Uterus (tissue), 2 donors: ENCODE data around the gene PRIMA1.

ENCODE experiments used
- POLR2A ChIP-seq, 2 donors: fragments of 450-650 bp; IDR thresholded peaks; one replicate each; pipeline ENCODE4 v1.6.1; 2016; ENCODE audit warnings: antibody characterized with exemption in 2 of 2, mild to moderate bottlenecking in 1 of 2, moderate library complexity in 1 of 2
- TF ChIP-seq, protein P1 (sequence below), 4 experiments: fragments of 200-600 bp in 2 of 4; fragments of 450-650 bp in 2 of 4; sonication (generic) in 2 of 4; IDR thresholded peaks; one replicate each; pipeline ENCODE4 v1.5.1; 2016 to 2019; ENCODE audit warnings: antibody characterized with exemption in 4 of 4, mild to moderate bottlenecking in 2 of 4, moderate library complexity in 1 of 4

DNA sequence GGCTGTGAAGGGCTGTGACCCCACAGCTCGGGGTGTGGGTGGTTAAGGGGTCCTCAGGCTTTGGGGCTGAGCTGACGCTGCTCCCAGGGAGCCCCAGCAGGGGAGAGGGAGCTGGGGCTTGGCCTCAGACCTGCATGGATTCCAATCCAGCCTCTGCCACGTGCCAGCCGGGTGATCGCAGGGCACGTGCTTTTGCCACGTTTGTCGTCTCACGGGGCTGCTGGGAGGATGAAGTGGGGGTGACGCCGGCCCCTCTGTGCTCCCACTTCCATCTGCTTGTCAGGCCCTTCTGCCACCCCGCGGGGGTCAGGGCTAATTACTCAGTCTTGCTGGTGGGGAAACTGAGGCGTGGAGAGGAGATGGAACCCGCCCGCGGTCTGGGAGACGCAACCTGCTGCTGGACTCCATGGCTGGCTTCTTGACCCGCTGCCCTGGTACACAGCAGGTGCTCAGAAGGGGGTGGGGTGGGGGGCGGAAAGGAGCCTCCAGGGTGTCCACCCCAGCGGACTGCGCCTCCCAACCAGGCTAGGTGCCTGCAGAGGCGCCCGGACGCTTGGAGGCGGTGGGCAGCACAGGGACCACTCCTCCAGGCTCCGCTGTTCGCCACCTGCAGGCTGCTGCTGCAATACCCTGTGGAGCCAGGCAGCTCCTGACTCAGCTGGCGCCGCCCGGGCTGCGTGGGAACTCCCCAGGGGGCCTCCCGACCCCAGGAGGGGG, 36.4 kb upstream of the PRIMA1 start:
- TF ChIP-seq, protein P1, sequence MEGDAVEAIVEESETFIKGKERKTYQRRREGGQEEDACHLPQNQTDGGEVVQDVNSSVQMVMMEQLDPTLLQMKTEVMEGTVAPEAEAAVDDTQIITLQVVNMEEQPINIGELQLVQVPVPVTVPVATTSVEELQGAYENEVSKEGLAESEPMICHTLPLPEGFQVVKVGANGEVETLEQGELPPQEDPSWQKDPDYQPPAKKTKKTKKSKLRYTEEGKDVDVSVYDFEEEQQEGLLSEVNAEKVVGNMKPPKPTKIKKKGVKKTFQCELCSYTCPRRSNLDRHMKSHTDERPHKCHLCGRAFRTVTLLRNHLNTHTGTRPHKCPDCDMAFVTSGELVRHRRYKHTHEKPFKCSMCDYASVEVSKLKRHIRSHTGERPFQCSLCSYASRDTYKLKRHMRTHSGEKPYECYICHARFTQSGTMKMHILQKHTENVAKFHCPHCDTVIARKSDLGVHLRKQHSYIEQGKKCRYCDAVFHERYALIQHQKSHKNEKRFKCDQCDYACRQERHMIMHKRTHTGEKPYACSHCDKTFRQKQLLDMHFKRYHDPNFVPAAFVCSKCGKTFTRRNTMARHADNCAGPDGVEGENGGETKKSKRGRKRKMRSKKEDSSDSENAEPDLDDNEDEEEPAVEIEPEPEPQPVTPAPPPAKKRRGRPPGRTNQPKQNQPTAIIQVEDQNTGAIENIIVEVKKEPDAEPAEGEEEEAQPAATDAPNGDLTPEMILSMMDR (IDR thresholded peaks at IDR 0.05): no peak
- TF ChIP-seq POLR2A (IDR thresholded peaks at IDR 0.05): no peak
